ENCODE results near the gene GUK1. TPM values are rescaled to one million over a fixed set of nuclear protein-coding genes. Genes with fewer than 3 reads are reported as not detected.

GUK1 gene
- total RNA-seq, 6 experiments from 2014 or later = 215 to 313 (median 247) TPM

DNA sequence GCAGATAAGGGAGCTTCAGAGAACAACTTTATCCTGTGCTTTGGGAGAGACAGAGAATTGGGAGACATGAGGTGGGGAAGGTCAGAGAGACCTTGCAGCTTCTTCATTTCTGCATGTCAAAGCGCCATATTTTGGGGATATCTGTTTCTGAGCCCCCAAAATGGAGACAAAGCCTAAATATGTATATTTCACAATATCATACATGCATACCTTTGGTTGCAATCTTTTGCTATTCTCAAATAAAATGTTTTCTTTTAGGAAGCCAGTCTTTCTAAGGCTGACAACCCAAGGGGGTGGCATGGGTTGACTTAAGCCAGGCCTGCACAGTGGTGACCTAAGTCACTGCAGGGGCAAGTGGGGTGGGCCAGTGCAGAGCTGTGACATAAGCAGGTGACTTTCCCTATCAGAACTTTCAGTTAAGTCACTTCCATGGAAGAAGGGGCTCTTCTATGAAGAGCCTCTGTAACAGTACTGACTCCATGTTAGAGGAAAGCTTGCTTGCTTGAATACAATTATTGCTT is 17.1 kb upstream of the GUK1 start:
- peaks cover 3% of the 10 kb centered on the region for H3K9me3 Mint-ChIP-seq
- no peak for DNase-seq
- H3K4me3 Mint-ChIP-seq = no peak overlapping the region
- TF ChIP-seq, protein P1, sequence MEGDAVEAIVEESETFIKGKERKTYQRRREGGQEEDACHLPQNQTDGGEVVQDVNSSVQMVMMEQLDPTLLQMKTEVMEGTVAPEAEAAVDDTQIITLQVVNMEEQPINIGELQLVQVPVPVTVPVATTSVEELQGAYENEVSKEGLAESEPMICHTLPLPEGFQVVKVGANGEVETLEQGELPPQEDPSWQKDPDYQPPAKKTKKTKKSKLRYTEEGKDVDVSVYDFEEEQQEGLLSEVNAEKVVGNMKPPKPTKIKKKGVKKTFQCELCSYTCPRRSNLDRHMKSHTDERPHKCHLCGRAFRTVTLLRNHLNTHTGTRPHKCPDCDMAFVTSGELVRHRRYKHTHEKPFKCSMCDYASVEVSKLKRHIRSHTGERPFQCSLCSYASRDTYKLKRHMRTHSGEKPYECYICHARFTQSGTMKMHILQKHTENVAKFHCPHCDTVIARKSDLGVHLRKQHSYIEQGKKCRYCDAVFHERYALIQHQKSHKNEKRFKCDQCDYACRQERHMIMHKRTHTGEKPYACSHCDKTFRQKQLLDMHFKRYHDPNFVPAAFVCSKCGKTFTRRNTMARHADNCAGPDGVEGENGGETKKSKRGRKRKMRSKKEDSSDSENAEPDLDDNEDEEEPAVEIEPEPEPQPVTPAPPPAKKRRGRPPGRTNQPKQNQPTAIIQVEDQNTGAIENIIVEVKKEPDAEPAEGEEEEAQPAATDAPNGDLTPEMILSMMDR (IDR thresholded peaks at IDR 0.05) = no peak
- H3K4me1 Mint-ChIP-seq (ENCODE audit: low read depth) = peaks cover 18% of the 10 kb centered on the region
- H3K36me3 Mint-ChIP-seq (ENCODE audit: low read depth) = peaks cover 2% of the 10 kb centered on the region
- H3K27ac Mint-ChIP-seq = no peak overlapping the region
- H3K27me3 Mint-ChIP-seq (ENCODE audit: insufficient read depth) = peaks cover 9% of the 10 kb centered on the region

DNA sequence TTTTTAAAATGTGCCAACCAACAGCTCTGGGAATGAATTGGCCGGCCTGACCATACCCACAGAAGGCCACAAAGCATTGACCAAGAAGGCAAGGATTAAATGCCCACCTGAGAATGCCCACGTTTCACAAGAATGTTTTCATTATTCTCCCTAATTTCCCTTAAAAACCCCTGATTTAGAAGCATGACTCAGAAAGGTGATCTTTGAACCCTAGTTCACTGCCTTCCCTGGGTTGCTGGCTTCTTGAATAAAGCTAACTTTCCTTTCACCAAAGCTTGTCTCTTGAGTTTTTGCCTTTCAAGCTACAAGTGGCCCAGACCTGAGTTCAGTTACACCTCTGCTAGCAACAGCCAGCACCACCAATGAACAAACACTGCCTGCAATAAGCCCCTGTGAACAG is 16.6 kb upstream of the GUK1 start:
- DNase-seq = no peak
- TF ChIP-seq, protein P1 (IDR thresholded peaks at IDR 0.05) = no peak
- Mint-ChIP-seq H3K36me3 (ENCODE audit: low read depth) (no peaks in the 10 kb centered on the region), H3K9me3 (no peaks in the 10 kb centered on the region; the same call in 1 of the 2 replicates), H3K27ac (no peak overlapping the region), H3K4me3 (no peak overlapping the region), H3K4me1 (ENCODE audit: low read depth) (peaks cover 18% of the 10 kb centered on the region), H3K27me3 (ENCODE audit: insufficient read depth) (peaks cover 9% of the 10 kb centered on the region)

- no peaks in the 10 kb centered on the region for H3K36me3 Mint-ChIP-seq (ENCODE audit: low read depth)
- DNase-seq = no peak
- peaks cover 10% of the 10 kb centered on the region for H3K4me1 Mint-ChIP-seq (ENCODE audit: low read depth)
- TF ChIP-seq, protein P1 (IDR thresholded peaks at IDR 0.05) = no peak
- H3K27ac Mint-ChIP-seq = no peak overlapping the region
- no peaks in the 10 kb centered on the region for H3K9me3 Mint-ChIP-seq
- H3K4me3 Mint-ChIP-seq = no peak overlapping the region
- peaks cover 10% of the 10 kb centered on the region for H3K27me3 Mint-ChIP-seq (ENCODE audit: insufficient read depth)
Measured at GRCh38 chr1:228125185-228125584, 14.9 kb upstream of the GUK1 start.

GRCh38 chr1:228131766-228132165 is 8.3 kb upstream of the GUK1 start:
- Mint-ChIP-seq H3K9me3 (no peaks in the 10 kb centered on the region), H3K27me3 (ENCODE audit: insufficient read depth) (peaks cover 30% of the 10 kb centered on the region), H3K4me3 (no peak overlapping the region), H3K4me1 (ENCODE audit: low read depth) (peaks cover 6% of the 10 kb centered on the region), H3K27ac (no peak overlapping the region), H3K36me3 (ENCODE audit: low read depth) (no peaks in the 10 kb centered on the region)
- DNase-seq = no peak
- TF ChIP-seq, protein P1 (IDR thresholded peaks at IDR 0.05) = no peak

- H3K27ac Mint-ChIP-seq = no peak overlapping the region
- H3K9me3 Mint-ChIP-seq = no peaks in the 10 kb centered on the region
- TF ChIP-seq, protein P1 (IDR thresholded peaks at IDR 0.05) = no peak
- H3K4me1 Mint-ChIP-seq (ENCODE audit: low read depth) = peaks cover 6% of the 10 kb centered on the region
- no peak overlapping the region for H3K4me3 Mint-ChIP-seq
- no peak for DNase-seq
- peaks cover 29% of the 10 kb centered on the region for H3K27me3 Mint-ChIP-seq (ENCODE audit: insufficient read depth)
- H3K36me3 Mint-ChIP-seq (ENCODE audit: low read depth) = no peaks in the 10 kb centered on the region
Measured at GRCh38 chr1:228134591-228134990, 5.5 kb upstream of the GUK1 start.

- TF ChIP-seq, protein P1 (IDR thresholded peaks at IDR 0.05) = no peak
- no peak overlapping the region for H3K27ac Mint-ChIP-seq
- no peaks in the 10 kb centered on the region for H3K4me1 Mint-ChIP-seq (ENCODE audit: low read depth)
- peaks cover 29% of the 10 kb centered on the region for H3K27me3 Mint-ChIP-seq (ENCODE audit: insufficient read depth)
- no peaks in the 10 kb centered on the region for H3K9me3 Mint-ChIP-seq
- DNase-seq = no peak
- peaks cover 5% of the 10 kb centered on the region; the same call in 1 of the 2 replicates for H3K36me3 Mint-ChIP-seq (ENCODE audit: low read depth)
- H3K4me3 Mint-ChIP-seq = no peak overlapping the region
Measured at GRCh38 chr1:228136901-228137300, 3.2 kb upstream of the GUK1 start.

All from HFFc6 (cell line).